GM19324 (cell line): ENCODE measurements around the gene DPM2.

Experiments
- ATAC-seq: cut with Tn5 transposase; IDR thresholded peaks from one replicate; pipeline ENCODE4 v1.9.1; 2021; ENCODE audit warnings: mild to moderate bottlenecking, moderate library complexity; ENCODE audit not compliant: unreplicated experiment, low FRiP score

The DPM2 gene

DNA sequence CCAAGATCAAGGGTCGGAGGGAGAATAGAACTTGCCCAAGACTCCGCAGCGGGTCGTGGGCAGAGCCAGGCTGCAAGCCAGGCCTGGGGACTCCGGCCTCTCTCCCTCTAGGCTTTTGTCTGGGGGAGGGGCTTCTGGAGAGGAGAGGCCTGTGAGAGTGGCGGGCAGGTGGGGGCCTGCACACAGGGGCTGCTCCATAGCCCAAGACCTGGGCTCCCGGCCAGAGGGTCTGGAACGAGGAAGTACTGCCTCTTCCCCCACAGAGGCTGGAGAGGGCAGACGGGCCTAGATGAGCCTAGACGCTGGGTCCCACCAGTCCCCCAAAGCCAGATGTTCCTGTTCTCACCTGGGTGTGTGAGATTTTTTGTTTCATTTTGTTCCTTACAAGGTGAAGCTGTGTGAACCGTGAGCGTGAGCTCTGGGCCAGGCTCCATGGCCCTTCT is 33.1 kb downstream of the DPM2 start:
- no peak for ATAC-seq

DNA sequence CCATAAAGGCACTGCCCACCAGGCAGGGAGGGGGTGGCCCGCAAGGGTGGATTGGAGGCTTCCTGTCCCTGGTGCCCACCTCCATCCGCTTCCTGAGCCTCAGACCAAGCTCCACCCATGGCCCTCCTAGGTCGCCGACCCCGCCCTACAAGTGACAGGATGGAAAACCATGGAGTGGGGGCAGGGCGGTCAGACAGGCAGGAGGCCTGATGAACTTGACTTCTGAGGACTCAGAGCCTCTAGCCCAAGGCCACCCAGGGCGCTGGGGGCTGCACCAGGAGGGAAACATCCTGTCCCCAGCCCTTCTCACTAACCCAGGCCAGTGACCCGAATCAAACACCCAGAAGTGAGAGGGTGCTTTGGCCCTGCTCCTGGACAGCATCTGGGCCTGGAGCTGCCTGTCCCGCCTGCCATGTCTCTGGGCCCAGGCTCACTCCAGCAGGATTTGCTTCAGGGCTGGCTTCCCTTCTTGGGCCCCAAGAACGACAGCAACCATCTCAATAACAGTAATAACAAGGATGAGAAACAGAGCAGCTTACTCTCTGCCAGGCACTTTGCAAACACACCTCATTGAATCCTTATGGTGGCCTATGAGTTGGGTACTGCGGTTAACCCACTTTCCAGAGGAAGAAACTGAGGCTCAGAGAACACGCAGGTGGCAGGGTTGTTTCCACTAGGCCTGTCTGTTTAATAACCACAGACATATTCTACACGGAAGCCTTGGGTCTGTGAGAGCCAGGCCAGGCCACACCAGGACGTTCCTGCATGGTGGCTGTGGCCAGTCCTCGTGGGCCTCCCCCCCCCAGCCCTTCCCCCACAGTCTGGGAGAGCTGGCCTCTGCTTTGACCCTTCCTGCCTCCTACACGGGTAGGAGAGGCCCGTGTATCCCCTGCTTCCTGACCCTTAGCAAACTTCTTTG is 33.8 kb downstream of the DPM2 start:
- ATAC-seq = peak; percentile 24

GRCh38 chr9:127899128-127899943 is 38.3 kb downstream of the DPM2 start, which contains the start of gene ST6GALNAC6:
ST6GALNAC6 (minus strand) TSS chr9:127899603; CDS start chr9:127897981, 1,622 bp downstream.
- ATAC-seq = peak; percentile 52

DNA sequence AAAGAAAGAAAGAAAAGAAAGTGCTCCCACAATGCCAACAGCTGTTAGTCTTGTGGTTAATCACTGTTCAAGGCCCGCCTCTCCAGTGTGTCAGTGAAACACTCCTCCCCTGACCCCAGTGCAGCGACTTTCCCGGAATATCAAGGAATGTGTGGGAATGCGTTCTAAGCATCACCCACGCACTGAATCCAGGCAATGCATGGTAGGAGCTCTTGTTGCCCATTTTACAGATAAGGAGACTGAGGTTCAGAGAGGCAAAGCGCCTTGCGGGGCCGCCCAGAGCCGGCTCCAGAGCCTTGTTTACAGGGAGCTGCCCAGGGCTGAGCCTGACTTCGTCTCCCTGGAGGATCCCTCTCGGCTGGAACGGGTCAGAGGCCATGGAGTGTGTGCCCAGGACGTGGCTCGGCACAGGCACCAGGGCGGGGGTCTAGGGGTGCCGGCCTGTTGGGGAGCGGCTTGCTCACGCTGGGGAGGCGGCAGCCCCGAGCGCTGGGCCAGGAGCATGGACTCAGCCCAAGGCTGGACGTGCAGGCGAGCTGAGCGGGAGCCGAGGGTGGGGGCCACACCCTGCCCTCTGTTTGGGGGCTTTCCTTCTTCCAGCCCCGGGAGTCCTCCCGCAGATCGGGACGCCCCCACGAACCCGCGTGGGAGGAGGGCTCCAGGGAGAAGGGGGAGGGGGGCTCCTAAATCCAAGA is 39.1 kb downstream of the DPM2 start:
- no peak for ATAC-seq

DNA sequence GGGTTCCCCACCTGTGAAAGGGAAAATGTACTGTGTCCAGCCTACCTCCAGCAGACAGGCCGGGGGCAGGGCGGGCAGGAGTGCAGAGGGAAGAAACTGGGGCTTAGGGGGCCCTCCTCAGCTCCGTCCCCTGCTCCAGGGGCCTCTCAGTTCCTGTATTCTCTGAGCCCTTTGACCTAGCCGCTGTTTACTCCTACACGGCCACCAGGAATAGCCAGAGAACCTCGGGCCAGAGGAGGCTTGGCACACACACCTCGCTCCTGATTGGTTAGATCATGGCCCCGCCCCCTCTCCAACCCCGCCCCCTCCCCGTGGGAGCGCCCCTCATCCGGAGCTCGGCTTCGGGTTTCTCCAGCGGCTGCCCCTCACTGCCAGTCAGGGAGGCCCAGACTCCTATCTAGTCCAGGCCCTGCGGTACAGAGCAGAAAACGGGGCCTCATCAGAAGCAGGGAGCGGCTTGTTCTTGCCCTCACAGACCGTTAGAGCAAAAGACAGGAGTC is 40.4 kb downstream of the DPM2 start:
- no peak for ATAC-seq

- ATAC-seq = no peak
Measured at GRCh38 chr9:127896395-127897192, 41.1 kb downstream of the DPM2 start.

GRCh38 chr9:127895811-127896210 is 41.8 kb downstream of the DPM2 start:
- no peak for ATAC-seq

- no peak for ATAC-seq
Measured at GRCh38 chr9:127893392-127893791, 44.3 kb downstream of the DPM2 start.

DNA sequence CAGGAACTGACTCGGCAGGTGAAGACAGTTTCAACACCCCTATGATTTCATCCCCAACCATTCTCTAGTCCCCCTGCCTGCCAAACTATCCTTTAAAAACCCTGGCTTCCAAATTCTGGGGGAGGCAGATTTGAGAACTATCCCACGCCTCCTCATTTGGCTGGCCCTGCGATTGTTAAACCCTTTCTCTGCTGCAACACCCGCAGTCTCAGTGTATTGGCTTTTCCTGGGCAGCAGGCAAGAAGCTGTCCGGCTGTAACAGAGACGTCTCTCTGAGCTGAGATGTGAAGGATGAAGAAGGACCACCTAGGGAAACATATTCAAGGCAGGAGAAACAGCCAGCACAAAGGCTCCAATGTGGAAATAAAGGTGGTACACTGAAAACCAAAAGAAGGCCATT is 44.8 kb downstream of the DPM2 start:
- ATAC-seq = no peak

GRCh38 chr9:127890053-127890452 is 47.6 kb downstream of the DPM2 start:
- ATAC-seq = no peak

DNA sequence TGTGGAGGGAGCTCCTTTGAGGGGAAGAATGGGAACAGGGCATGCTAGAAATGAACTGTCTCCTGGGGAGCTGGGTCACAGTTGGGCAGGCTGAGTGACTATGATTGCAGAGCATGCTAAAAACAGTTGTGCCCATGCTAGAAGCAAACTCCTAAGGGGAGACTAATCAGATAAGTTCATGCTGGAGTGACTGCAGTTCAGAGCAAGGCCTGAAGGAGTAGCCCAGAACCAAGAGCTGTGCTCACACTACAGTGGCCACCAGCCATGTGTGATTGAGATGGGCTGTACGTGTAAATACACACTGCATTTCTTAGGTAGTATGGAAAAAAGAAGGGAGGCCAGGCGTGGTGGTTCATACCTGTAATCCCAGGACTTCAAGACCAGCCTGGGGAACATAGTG is 49.9 kb downstream of the DPM2 start:
- ATAC-seq = no peak

GRCh38 chr9:127886401-127886972 is 51.2 kb downstream of the DPM2 start:
- ATAC-seq = no peak

DNA sequence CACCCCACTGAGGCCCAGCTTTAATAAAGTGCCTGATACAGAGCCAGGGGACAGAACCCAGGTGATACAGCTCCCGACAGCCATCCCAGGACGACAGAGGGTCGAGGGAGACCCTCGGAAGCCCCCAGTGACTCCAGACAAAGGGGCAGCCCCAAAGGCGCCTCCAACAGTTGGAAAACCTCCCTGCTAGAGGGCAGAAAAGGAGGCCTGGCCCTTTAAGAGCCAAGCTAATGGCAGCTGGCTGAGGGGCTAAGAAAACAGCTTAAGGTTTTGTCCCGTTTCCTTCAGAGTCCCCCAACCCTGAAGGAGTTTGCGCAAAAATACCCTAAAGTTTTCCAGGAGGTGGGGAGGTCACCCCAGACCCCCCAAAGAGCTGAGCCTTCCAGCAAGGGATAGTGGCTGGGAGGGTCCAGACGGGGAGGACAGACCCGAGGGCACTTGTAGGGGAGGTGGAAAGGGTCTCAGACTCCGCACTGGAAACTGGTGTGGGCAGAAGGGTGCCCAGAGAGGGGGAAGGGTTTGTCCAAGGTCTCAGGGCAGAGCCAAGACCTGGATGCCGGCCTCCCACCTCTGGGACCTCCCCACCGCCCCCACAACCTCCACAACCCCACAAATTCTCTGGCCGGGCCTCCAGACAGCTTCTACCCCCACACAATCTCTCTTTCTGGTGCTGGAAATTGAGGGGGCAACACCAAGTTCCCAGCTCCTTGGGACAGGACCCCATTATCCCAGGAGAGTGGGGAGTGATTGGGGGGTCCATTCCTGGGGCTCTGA is 52.0 kb downstream of the DPM2 start:
- no peak for ATAC-seq
